Neutrophil (primary cell): Measurements from ENCODE around the gene PSD2.

Experiments
- H3K27ac ChIP-seq: fragments of 200-600 bp; sonication (generic); 2 replicates; pipeline ENCODE4 v1.5.1; 2016; ENCODE audit warnings: mild to moderate bottlenecking, moderate library complexity
- H3K27me3 ChIP-seq: fragments of 200-600 bp; sonication (generic); 2 replicates; pipeline ENCODE4 v1.6.0; 2016; ENCODE audit warnings: mild to moderate bottlenecking
- H3K36me3 ChIP-seq: fragments of 200-600 bp; sonication (generic); 2 replicates; pipeline ENCODE4 v1.5.1; 2017
- H3K4me1 ChIP-seq, 2 experiments: fragments of 200-600 bp in 1 of 2; sonication (generic) in 1 of 2; 1 replicate in 1 of 2; 2 replicates in 1 of 2; pipeline versions ENCODE4 v1.5.1 to v1.6.1; 2013 to 2016; ENCODE audit warnings: low read depth in 1 of 2, low read length in 1 of 2, mild to moderate bottlenecking in 1 of 2, moderate library complexity in 1 of 2; ENCODE audit not compliant: control insufficient read depth in 1 of 2, insufficient read depth in 1 of 2
- H3K4me3 ChIP-seq, 2 experiments: fragments of 200-600 bp in 1 of 2; sonication (generic) in 1 of 2; 1 replicate in 1 of 2; 2 replicates in 1 of 2; pipeline ENCODE4 v1.5.1; 2013 to 2016; ENCODE audit warnings: low read depth in 1 of 2, low read length in 1 of 2, mild to moderate bottlenecking in 1 of 2, moderate library complexity in 1 of 2
- H3K9me3 ChIP-seq: fragments of 200-600 bp; sonication (generic); 2 replicates; pipeline ENCODE4 v1.5.1; 2016
- CTCF ChIP-seq: fragments of 200-600 bp; sonication (generic); IDR thresholded peaks from 2 replicates; pipeline ENCODE4 v1.5.1; 2016; ENCODE audit warnings: antibody characterized with exemption

PSD2 gene

DNA sequence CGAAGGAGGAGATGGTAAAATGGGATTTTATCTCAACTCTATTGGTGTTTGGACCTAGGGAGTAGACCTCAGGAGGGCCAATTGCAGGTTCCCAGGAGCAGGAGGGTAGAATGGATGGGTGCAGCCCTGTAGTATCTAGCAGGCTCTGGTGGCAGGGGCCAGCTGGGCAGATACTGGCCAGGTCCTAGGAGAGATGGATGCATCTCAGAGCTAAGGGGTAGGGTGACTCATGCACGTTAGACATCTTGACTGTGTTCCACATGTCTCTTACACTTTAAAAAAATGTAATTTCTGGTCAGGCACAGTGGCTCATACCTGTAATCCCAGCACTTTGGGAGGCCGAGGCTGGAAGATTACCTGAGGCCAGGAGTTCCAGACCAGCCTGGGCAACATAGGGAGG lies 22.4 kb downstream of the PSD2 start:
- no peaks in the 10 kb centered on the region for H3K36me3 ChIP-seq
- no peak for TF ChIP-seq CTCF
- peaks cover 44% of the 10 kb centered on the region for H3K27me3 ChIP-seq
- H3K9me3 ChIP-seq: no peaks in the 10 kb centered on the region
- no peak overlapping the region for H3K4me3 ChIP-seq
- no peak overlapping the region for H3K27ac ChIP-seq
- no peaks in the 10 kb centered on the region for H3K4me1 ChIP-seq

DNA sequence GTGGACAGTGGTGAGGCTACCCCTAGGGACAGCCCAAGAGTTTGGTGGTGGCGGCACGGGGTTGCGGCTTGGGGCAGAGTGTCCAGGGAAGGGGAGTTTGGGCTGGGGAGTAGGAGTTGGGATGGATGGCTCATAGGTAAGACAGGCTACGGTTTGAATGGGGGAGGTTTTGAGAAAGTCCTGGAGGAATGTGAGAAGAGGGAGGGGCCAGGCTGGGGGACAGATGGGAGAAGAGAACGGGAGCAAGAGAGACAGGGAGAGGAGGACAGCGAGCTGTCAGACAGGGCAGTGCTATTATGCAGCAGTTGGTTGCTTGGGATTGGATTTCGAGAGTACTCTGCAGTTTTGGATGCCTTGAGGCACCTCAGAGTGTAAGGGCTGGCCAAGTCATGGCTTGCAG lies 24.5 kb downstream of the PSD2 start:
- H3K27me3 ChIP-seq: peaks cover 43% of the 10 kb centered on the region
- no peak overlapping the region for H3K4me3 ChIP-seq
- H3K9me3 ChIP-seq: no peaks in the 10 kb centered on the region
- no peak overlapping the region for H3K27ac ChIP-seq
- no peak for TF ChIP-seq CTCF
- no peaks in the 10 kb centered on the region for H3K36me3 ChIP-seq
- no peaks in the 10 kb centered on the region for H3K4me1 ChIP-seq

- Histone ChIP-seq H3K9me3 (no peaks in the 10 kb centered on the region), H3K27ac (no peak overlapping the region), H3K4me1 (no peaks in the 10 kb centered on the region), H3K27me3 (peaks cover 47% of the 10 kb centered on the region), H3K4me3 (no peak overlapping the region), H3K36me3 (no peaks in the 10 kb centered on the region)
- TF ChIP-seq CTCF: no peak
Observed at GRCh38 chr5:139820606-139821005, 25.0 kb downstream of the PSD2 start.

GRCh38 chr5:139821806-139822552 lies 26.4 kb downstream of the PSD2 start:
- Histone ChIP-seq H3K36me3 (no peaks in the 10 kb centered on the region), H3K4me1 (no peaks in the 10 kb centered on the region), H3K27ac (no peak overlapping the region), H3K4me3 (no peak overlapping the region), H3K27me3 (peaks cover 37% of the 10 kb centered on the region), H3K9me3 (no peaks in the 10 kb centered on the region)
- no peak for TF ChIP-seq CTCF

DNA sequence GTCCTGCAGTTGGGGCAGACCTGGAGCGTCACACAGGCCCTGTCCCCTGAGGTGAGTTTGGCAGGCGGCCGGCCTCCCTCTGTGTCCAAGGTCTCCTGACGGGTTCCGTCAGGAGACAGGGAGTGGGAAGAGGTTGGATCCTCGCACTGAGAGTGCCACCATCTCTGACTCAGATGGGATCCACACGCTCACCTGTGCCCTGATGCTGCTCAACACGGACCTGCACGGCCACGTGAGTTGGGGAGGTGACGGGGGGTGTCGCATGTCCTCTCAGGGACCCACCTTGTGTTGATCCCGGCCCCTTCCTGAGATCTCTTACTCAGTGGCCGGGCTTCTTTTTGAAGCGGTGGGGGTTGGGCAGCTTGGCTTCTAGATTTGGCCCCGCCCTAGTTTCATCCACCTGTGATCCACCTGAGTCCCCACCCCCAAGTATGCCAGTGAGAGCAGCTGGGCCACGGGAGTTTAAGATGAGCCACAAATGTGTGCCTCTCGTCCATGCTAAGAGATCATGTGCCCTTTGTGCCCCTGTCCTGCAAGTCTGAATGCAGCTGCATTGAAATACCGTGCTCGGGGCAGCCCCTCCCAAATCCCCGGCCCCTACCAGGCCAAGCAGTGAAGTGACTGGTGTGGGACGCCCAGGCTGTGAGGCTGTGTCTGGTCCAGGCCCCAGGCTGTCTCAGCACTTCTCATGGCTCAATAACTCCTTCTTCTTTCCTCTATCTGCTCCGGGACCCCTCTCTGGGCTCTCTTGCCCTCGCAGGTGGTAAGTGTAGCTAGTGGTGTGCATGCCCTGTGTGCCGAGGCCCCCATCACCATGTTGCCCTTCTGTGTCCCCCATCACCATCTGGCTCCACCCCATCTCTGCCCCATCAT lies 27.2 kb downstream of the PSD2 start:
- no peak for TF ChIP-seq CTCF
- H3K4me1 ChIP-seq: no peaks in the 10 kb centered on the region
- no peaks in the 10 kb centered on the region for H3K9me3 ChIP-seq
- no peaks in the 10 kb centered on the region for H3K36me3 ChIP-seq
- H3K27ac ChIP-seq: no peak overlapping the region
- peaks cover 30% of the 10 kb centered on the region for H3K27me3 ChIP-seq
- no peak overlapping the region for H3K4me3 ChIP-seq
